Right renal cortex interstitium (tissue), 3 donors: ENCODE results near the gene SPATA21. TPM values are rescaled to one million over a fixed set of nuclear protein-coding genes. Genes with fewer than 3 reads are reported as not detected.

Experiments used
- DNase-seq, 3 donors: peaks; one replicate each; pipeline ENCODE4 v3.0.0-alpha.2; 2013; ENCODE audit warnings: low read depth in 3 of 3, low spot score in 2 of 3
- polyA plus RNA-seq, 3 donors: library from polyadenylated mRNA; unstranded; fragments of 120-200 nt; gene quantifications; one replicate each; pipeline ENCODE4 v1.2.1, GENCODE V29; 2013; ENCODE audit not compliant: insufficient read length in 3 of 3

Gene SPATA21
- polyA plus RNA-seq, 3 donors, result 0.08 TPM; not detected in 2

GRCh38 chr1:16451841-16452528, 14.8 kb upstream of the SPATA21 start:
- DNase-seq, result no peak

GRCh38 chr1:16450863-16451481, 13.7 kb upstream of the SPATA21 start:
- DNase-seq, result no peak

GRCh38 chr1:16449666-16450065, 12.4 kb upstream of the SPATA21 start:
- DNase-seq, result no peak

- no peak for DNase-seq
Measured at GRCh38 chr1:16449065-16449464, 11.8 kb upstream of the SPATA21 start.

GRCh38 chr1:16447641-16448040, 10.4 kb upstream of the SPATA21 start:
- DNase-seq, result no peak

- no peak for DNase-seq
Measured at GRCh38 chr1:16446116-16446515, 8.9 kb upstream of the SPATA21 start.

- DNase-seq, result no peak
Measured at GRCh38 chr1:16445052-16445451, 7.8 kb upstream of the SPATA21 start.

- no peak for DNase-seq
Measured at GRCh38 chr1:16443975-16444770, 6.9 kb upstream of the SPATA21 start.

- DNase-seq, result no peak
Measured at GRCh38 chr1:16442941-16443340, 5.7 kb upstream of the SPATA21 start.

GRCh38 chr1:16442265-16442664, 5.0 kb upstream of the SPATA21 start:
- no peak for DNase-seq

GRCh38 chr1:16441282-16441665, 4.0 kb upstream of the SPATA21 start:
- no peak for DNase-seq

GRCh38 chr1:16440470-16441281, 3.5 kb upstream of the SPATA21 start, which contains the start of gene NECAP2:
Gene NECAP2 (plus strand): TSS chr1:16440724. CDS start chr1:16440762, 38 bp downstream.
- peak; percentile 80 to 87 (median 85) for DNase-seq

- no peak for DNase-seq
Measured at GRCh38 chr1:16440131-16440469, 2.9 kb upstream of the SPATA21 start.

GRCh38 chr1:16438924-16439323, 1.7 kb upstream of the SPATA21 start:
- no peak for DNase-seq

- no peak for DNase-seq
Measured at GRCh38 chr1:16438516-16438915, 1.3 kb upstream of the SPATA21 start.

GRCh38 chr1:16434501-16434900, 2.7 kb downstream of the SPATA21 start:
- DNase-seq, result no peak

- DNase-seq, result no peak
Measured at GRCh38 chr1:16434007-16434406, 3.2 kb downstream of the SPATA21 start.

GRCh38 chr1:16433030-16433429, 4.2 kb downstream of the SPATA21 start:
- no peak for DNase-seq

GRCh38 chr1:16430606-16431005, 6.6 kb downstream of the SPATA21 start:
- DNase-seq, result no peak

- no peak for DNase-seq
Measured at GRCh38 chr1:16425125-16426025, 11.8 kb downstream of the SPATA21 start.
